Measurements from ENCODE around the gene OLFM1. TPM values are rescaled to one million over a fixed set of nuclear protein-coding genes. Genes with fewer than 3 reads are reported as not detected.

Gene OLFM1
- total RNA-seq, 1 experiment from 2014 or later = 0.39 TPM

DNA sequence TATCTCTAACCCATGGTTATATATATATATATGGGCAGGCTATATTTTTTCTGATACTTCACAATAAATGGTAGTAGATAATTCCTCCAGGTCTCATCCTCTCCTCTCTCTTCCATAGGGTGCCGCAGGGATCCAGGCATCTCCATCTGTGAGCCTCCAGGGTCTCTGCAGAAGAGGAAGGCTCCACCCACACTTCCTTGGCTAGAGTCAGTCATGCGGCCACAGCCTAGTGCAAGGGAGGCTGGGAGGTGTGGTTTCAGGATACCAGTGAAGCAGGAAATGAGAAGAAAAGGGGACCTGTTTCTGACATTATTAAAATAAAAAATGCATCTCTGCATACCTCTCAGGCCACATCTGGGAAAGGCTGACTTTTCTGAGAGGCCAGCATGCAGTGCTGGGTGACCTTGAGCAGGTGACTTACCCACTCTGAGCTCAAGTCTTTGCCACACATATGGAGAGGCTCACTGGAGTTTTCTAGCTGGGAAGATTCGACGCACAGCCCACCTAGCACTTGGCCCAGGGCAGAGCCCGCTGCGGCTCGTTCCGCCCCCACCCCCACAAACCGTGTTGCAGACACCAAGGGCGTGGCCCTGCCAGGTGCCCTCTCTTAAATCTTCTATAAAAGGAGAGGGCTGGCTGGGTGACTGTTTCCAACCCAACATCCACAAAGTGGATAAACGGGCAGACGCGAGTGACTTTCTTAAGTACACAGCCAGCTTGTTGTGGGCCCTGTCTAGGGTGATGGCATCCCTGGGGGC lies 47.9 kb downstream of the OLFM1 start:
- no TSS peak for BruUV-seq (replicated peaks)
- in situ Hi-C loops (cut with HindIII; ENCODE audit: low pct_unique_long_range_greater_than_20kb, low sequenced_read_pairs) (no loop called here), intact Hi-C loops (cut with micrococcal nuclease; ENCODE audit: unreplicated experiment) (no loop called here)
- Histone ChIP-seq H3K4me1 (ENCODE audit: control insufficient read depth, insufficient read depth, low read length) (no peaks in the 10 kb centered on the region), H3K27ac (ENCODE audit: low read length) (no peak overlapping the region), H3K36me3 (ENCODE audit: control insufficient read depth, insufficient read depth, low read length) (no peaks in the 10 kb centered on the region), H3K27me3 (ENCODE audit: control insufficient read depth, insufficient read depth, low read length) (no peaks in the 10 kb centered on the region), H3K4me3 (ENCODE audit: low read depth in 2 of 2, low read length in 2 of 2) (no peak overlapping the region), H3K9me3 (ENCODE audit: control insufficient read depth, insufficient read depth, low read depth, low read length) (no peaks in the 10 kb centered on the region)
- ATAC-seq (no peak), DNase-seq (ENCODE audit: low read depth, low spot score) (no peak)
- TF ChIP-seq, protein P1, sequence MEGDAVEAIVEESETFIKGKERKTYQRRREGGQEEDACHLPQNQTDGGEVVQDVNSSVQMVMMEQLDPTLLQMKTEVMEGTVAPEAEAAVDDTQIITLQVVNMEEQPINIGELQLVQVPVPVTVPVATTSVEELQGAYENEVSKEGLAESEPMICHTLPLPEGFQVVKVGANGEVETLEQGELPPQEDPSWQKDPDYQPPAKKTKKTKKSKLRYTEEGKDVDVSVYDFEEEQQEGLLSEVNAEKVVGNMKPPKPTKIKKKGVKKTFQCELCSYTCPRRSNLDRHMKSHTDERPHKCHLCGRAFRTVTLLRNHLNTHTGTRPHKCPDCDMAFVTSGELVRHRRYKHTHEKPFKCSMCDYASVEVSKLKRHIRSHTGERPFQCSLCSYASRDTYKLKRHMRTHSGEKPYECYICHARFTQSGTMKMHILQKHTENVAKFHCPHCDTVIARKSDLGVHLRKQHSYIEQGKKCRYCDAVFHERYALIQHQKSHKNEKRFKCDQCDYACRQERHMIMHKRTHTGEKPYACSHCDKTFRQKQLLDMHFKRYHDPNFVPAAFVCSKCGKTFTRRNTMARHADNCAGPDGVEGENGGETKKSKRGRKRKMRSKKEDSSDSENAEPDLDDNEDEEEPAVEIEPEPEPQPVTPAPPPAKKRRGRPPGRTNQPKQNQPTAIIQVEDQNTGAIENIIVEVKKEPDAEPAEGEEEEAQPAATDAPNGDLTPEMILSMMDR (IDR thresholded peaks at IDR 0.05) = no peak
- TF ChIP-seq TCF7L2 (IDR thresholded peaks at IDR 0.05; ENCODE audit: low read depth, low read length) (no peak), SIN3A (IDR thresholded peaks at IDR 0.05; ENCODE audit: borderline replicate concordance, insufficient read depth, low read depth, low read length) (no peak), POLR2AphosphoS5 (IDR thresholded peaks at IDR 0.05; ENCODE audit: low read depth, low read length) (no peak)
- TF ChIP-seq, protein P2, sequence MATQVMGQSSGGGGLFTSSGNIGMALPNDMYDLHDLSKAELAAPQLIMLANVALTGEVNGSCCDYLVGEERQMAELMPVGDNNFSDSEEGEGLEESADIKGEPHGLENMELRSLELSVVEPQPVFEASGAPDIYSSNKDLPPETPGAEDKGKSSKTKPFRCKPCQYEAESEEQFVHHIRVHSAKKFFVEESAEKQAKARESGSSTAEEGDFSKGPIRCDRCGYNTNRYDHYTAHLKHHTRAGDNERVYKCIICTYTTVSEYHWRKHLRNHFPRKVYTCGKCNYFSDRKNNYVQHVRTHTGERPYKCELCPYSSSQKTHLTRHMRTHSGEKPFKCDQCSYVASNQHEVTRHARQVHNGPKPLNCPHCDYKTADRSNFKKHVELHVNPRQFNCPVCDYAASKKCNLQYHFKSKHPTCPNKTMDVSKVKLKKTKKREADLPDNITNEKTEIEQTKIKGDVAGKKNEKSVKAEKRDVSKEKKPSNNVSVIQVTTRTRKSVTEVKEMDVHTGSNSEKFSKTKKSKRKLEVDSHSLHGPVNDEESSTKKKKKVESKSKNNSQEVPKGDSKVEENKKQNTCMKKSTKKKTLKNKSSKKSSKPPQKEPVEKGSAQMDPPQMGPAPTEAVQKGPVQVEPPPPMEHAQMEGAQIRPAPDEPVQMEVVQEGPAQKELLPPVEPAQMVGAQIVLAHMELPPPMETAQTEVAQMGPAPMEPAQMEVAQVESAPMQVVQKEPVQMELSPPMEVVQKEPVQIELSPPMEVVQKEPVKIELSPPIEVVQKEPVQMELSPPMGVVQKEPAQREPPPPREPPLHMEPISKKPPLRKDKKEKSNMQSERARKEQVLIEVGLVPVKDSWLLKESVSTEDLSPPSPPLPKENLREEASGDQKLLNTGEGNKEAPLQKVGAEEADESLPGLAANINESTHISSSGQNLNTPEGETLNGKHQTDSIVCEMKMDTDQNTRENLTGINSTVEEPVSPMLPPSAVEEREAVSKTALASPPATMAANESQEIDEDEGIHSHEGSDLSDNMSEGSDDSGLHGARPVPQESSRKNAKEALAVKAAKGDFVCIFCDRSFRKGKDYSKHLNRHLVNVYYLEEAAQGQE (IDR thresholded peaks at IDR 0.05; ENCODE audit: insufficient read depth in 1 of 2, low read depth in 2 of 2, low read length in 1 of 2) = no peak
- CTCF ChIA-PET = no interaction called here
- POLR2A ChIA-PET = no interaction called here

DNA sequence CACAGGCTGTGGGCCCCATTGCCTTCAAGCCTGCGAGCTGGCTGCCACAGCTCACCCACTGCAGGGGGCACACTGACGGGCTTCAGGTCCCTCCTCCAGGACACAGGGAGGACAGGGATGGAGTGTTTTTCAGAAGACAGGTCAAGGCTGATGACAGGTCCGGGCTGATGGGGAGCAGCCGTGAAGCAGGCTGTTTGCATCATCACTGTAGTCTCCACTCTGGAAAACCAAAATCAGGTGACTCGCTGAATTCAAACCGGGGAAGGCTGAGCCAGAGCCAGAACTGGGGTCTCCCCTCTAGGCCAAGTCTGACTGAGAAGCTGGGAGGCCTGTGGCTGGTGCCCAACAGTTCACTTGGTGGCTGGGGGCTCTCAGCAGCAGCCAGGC lies 48.5 kb downstream of the OLFM1 start:
- no peaks in the 10 kb centered on the region for H3K27me3 ChIP-seq (ENCODE audit: control insufficient read depth, insufficient read depth, low read length)
- H3K4me1 ChIP-seq (ENCODE audit: control insufficient read depth, insufficient read depth, low read length) = no peaks in the 10 kb centered on the region
- ATAC-seq (no peak), DNase-seq (ENCODE audit: low read depth, low spot score) (no peak)
- TF ChIP-seq, protein P1 (IDR thresholded peaks at IDR 0.05) = no peak
- TF ChIP-seq SIN3A (IDR thresholded peaks at IDR 0.05; ENCODE audit: borderline replicate concordance, insufficient read depth, low read depth, low read length) (no peak), TCF7L2 (IDR thresholded peaks at IDR 0.05; ENCODE audit: low read depth, low read length) (no peak), POLR2AphosphoS5 (IDR thresholded peaks at IDR 0.05; ENCODE audit: low read depth, low read length) (no peak)
- TF ChIP-seq, protein P2 (IDR thresholded peaks at IDR 0.05; ENCODE audit: insufficient read depth in 1 of 2, low read depth in 2 of 2, low read length in 1 of 2) = no peak
- intact Hi-C loops (cut with micrococcal nuclease; ENCODE audit: unreplicated experiment) (no loop called here), in situ Hi-C loops (cut with HindIII; ENCODE audit: low pct_unique_long_range_greater_than_20kb, low sequenced_read_pairs) (no loop called here)
- ChIA-PET CTCF (no interaction called here), POLR2A (no interaction called here)
- H3K27ac ChIP-seq (ENCODE audit: low read length) = no peak overlapping the region
- no peak overlapping the region for H3K4me3 ChIP-seq (ENCODE audit: low read depth in 2 of 2, low read length in 2 of 2)
- H3K36me3 ChIP-seq (ENCODE audit: control insufficient read depth, insufficient read depth, low read length) = no peaks in the 10 kb centered on the region
- H3K9me3 ChIP-seq (ENCODE audit: control insufficient read depth, insufficient read depth, low read depth, low read length) = no peaks in the 10 kb centered on the region
- no TSS peak for BruUV-seq (replicated peaks)

Data from Panc1 (cell line).